Activated T-cell treated with anti-CD3 and anti-CD28 coated beads for 1 hour (primary cell): ENCODE results near the gene RBM46.

Experiments used
- DNase-seq: peaks from one replicate; pipeline ENCODE4 v3.0.0-alpha.2; 2020; ENCODE audit warnings: low read depth

The RBM46 gene

DNA sequence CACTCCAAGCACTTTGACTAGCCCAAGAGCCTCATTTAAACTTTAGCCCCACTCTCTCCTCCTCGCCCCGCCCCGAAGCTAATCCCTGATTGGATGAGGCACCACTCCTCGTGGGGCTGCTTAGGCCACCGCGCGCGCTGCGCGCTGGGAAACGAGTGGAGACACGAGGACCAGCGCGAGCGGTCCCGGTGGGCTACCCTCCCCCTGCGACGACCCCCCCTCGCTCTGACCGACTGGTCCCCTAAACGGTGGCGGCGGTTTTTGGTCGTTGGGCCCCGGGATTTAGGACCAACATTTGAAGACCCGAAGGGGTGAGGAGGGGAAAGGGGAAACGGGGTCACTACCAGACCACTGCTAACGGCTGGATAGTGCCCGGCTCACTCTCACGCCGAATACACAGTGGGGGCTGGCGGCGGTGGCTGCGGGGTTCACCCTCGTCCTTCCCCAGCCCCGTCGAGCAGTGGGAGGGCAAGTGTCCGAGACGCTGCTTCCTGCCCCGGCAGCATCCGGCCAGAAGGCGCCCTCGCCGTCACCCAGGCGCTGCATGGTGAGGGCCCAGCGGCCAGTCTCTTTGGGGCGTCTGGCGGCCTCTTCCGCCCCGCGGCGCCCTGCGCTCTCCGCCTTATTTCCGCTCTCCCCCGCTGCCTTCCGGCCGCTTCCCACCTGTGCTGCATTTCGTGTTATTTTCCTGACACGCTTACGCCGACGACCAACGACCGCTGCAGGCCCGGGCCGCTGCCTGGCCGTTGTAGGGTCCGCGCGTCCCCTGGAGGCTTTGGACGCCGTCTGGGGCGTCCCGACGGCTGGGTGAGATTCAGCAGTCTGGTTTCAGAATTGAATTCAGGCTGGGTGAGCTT, at the start of gene RBM46:
RBM46 (plus strand) TSS at position 147 of the 857 bp plus-strand sequence. CDS start 15,481 bp downstream, outside the sequence.
- no peak for DNase-seq

GRCh38 chr4:154731756-154732155, 49.3 kb upstream of the RBM46 start:
- DNase-seq: no peak

- no peak for DNase-seq
Measured at GRCh38 chr4:154732669-154733068, 48.4 kb upstream of the RBM46 start.

DNA sequence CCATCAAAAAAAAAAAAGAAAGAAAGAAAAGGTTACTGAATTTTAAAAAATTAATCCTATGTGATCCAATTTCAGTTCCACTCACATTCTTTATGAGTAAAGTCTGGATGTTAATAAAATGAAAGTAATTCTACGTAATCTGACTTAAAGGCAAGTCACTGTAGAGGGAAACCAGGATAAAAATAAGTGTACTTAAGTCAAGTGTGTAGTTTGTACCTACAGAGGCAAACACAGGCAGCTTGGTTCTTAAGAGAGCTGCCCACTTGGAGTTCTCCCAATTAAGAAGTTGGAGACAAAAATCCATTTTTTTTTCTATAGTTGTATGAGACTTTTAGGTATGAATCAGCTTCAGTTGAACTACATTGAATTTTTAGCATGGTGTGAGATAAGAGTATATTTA, 44.3 kb upstream of the RBM46 start:
- DNase-seq: no peak

GRCh38 chr4:154738426-154738825, 42.6 kb upstream of the RBM46 start:
- no peak for DNase-seq

DNA sequence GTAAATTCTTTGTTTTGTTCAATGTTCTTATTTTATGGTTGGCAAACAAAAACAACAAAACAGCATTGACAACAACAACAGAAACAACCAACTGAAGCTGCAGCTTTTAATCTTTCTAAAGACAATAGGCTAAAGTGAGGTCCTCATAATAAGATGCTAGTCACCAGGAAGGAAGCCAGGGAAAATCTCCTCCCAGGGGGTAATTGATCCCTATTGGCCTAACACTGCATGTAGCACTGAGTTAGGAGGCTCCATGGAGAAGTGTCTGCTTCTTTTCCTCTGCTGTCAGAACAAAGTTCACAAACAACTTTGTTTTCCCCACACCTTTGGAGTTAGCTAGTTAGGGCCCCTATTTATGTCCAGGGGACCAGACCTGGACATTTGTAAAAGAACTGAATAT, 42.0 kb upstream of the RBM46 start:
- no peak for DNase-seq

GRCh38 chr4:154740462-154740861, 40.6 kb upstream of the RBM46 start:
- DNase-seq: no peak

DNA sequence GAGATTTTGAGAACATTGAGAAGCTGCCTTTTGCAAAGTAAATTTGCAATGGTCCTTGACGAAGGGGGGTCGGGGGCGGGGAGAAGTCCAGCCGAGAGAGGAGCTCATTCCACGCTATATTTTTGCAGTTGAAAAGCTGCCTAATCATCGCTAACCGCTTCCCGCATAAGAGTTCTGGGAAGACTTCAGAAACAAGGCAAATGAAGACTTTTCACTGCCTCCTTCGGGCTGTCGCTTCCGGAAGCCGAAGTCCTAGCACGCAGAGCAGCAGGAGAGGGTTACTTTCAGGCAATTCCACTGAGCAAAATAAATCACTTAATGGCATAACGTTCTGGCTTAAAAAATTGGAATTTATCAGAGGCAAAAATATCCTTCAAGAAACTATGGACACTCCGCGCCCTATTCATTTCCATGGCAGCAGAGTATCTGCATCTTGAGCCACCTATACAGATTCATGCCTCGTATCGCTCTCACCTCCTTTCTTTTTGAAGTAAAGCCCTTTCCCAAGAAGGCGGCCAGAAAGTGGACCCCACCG, 39.9 kb upstream of the RBM46 start:
- DNase-seq: no peak

- no peak for DNase-seq
Measured at GRCh38 chr4:154741922-154742850, 38.9 kb upstream of the RBM46 start.

GRCh38 chr4:154743683-154744340, 37.3 kb upstream of the RBM46 start, which contains the start of gene LRAT:
Gene LRAT, plus strand, starts transcription at chr4:154744000. Its CDS starts 327 bp downstream, at chr4:154744327.
- peak; percentile 10 for DNase-seq

GRCh38 chr4:154744341-154744926, 36.6 kb upstream of the RBM46 start:
- no peak for DNase-seq

DNA sequence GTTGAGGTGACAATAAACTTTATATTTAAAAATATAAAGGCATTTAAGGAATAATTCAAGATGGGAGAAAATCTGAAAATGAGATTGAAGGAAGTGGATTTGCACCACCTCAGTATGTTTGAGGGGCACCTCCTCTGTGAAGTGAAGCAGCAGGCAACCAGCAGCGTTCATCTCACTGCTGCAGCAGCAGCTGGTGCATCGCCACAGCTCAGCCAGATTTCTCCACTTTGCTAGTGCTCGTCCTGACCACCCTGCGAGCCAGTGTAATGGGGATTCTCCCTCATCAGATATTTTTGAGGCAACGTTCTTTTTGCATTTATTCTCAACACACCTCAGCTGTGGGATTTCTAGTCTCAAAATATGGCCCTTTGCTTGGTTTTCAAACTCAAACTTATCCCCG, 23.4 kb upstream of the RBM46 start:
- DNase-seq: no peak

- no peak for DNase-seq
Measured at GRCh38 chr4:154760895-154761294, 20.2 kb upstream of the RBM46 start.

GRCh38 chr4:154778264-154778663, 2.8 kb upstream of the RBM46 start:
- no peak for DNase-seq

GRCh38 chr4:154779362-154779947, 1.6 kb upstream of the RBM46 start:
- no peak for DNase-seq

- DNase-seq: no peak
Measured at GRCh38 chr4:154781983-154782293, 866 bp downstream of the RBM46 start.

DNA sequence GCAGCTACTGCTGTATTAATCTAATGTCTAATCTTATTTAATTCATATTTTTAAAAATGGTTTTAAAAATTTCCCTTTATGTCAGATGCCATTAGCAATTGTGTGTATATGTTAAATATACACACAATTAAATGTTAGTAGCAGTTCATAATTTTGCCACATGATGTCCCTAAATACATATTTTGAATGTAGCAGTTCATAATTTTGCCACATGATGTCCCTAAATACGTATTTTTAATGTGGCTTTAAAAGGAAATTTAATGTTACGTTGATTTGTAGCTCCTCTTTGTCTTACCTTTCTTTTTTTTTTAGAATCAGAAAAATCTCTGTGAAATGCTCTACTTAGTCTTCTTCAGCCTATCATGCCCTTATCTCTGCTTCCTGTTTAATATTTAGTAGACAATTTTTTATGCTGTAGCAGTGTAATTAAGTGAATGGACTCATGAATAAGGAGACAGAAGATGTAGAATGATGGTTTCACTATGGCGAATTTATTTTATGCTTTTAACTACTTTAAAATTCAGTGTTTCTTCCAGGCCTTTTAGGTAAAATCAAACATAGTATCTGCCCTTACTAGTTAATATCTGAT, 26.1 kb downstream of the RBM46 start:
- no peak for DNase-seq

DNA sequence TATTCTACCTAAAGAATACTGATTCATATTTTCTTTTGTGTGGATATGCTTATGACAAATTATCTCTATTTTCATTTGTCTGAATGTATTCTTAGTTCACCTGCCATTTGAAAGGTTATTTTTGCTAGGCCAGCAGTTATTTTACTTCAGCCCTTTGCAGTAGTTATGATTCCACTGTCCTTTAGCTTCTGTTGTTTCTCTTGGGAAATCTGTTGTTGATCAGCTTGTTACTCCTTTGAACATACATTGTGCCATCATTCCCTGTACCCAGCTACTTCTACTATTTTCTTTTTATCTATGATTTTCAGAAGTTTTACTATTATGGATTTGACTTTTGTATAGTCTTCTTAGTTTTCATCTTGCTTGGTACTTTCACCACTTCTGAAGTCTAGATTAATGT, 37.2 kb downstream of the RBM46 start:
- no peak for DNase-seq

DNA sequence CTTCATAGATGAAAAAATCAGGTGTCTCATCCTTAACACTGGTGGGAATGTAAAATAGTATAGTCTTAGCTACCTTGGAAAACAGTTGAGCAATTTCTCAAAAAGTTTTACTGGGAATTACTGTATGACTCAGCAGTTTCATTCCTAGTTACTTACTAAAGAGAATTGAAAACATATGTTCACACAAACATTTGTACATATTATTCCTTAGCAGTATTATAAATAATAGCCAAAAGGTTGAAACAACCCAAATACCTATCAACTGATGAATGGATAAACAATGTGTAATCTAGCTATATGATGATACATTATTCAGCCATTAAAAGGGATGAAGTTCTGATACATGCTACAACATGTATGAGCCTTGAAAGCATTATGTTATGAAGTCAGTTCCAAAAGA, 41.7 kb downstream of the RBM46 start:
- DNase-seq: no peak

GRCh38 chr4:154836030-154836429, 55.0 kb downstream of the RBM46 start:
- DNase-seq: no peak

- no peak for DNase-seq
Measured at GRCh38 chr4:154836513-154836912, 55.4 kb downstream of the RBM46 start.
